HUES64 (cell line): ENCODE results near the gene MTAP.

Experiments used
- H3K27ac ChIP-seq: 2 replicates; pipeline ENCODE4 v1.7.0; 2013; ENCODE audit warnings: low read depth, low read length, inconsistent platforms
- H3K27me3 ChIP-seq: 2 replicates; pipeline ENCODE4 v1.6.1; 2013; ENCODE audit warnings: mild to moderate bottlenecking, low read length; ENCODE audit not compliant: insufficient read depth
- H3K36me3 ChIP-seq: 2 replicates; pipeline ENCODE4 v1.6.1; 2013; ENCODE audit warnings: mild to moderate bottlenecking, low read length; ENCODE audit not compliant: insufficient read depth
- H3K4me1 ChIP-seq: 2 replicates; pipeline ENCODE4 v1.6.1; 2013; ENCODE audit warnings: mild to moderate bottlenecking, low read length, moderate library complexity; ENCODE audit not compliant: insufficient read depth
- H3K4me3 ChIP-seq: 2 replicates; pipeline ENCODE4 v1.5.1; 2013; ENCODE audit warnings: mild to moderate bottlenecking, low read length, moderate library complexity
- H3K9ac ChIP-seq: 2 replicates; pipeline ENCODE4 v1.6.1; 2013; ENCODE audit warnings: mild to moderate bottlenecking, low read depth, low read length
- H3K9me3 ChIP-seq: 2 replicates; pipeline ENCODE4 v1.6.1; 2013; ENCODE audit warnings: low read depth, low read length; ENCODE audit not compliant: insufficient read depth
- WGBS: fragments of 150-250, 120-280 bp; methylation state at CpG from one replicate; pipeline ENCODE4 v1.1.7; 2013; ENCODE audit warnings: missing lambda C conversion rate; 5-methylcytosine and 5-hydroxymethylcytosine counted together

Gene MTAP

GRCh38 chr9:21853414-21853813, 51.0 kb downstream of the MTAP start:
- peaks cover 94% of the 10 kb centered on the region for H3K36me3 ChIP-seq
- H3K4me3 ChIP-seq = no peak overlapping the region
- H3K9ac ChIP-seq = no peak overlapping the region
- H3K9me3 ChIP-seq = peaks cover 4% of the 10 kb centered on the region; the same call in 1 of the 2 replicates
- WGBS = 100% methylated on average over 2 of the region's 2 CpGs
- H3K27me3 ChIP-seq = no peaks in the 10 kb centered on the region
- H3K27ac ChIP-seq = no peak overlapping the region
- no peaks in the 10 kb centered on the region for H3K4me1 ChIP-seq

DNA sequence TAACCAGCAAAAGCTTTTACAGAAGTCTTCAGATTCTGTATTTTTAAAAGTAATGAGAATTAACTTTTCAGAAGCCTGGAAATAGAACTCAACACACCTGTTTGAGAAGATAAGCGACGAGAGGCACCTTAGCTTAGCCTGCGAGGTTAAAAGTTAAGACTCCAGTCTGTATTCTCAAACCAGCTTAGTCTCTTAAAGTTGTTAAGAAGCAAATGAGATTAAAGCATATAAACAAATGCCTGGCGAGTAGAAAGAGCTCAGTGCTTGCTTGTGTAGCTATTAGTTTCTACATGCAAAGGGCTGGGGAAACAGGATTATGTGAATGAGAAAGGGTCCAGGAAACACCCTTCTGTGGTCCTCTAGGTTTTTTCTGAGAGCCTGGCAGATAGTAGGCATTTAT, 51.7 kb downstream of the MTAP start:
- no peaks in the 10 kb centered on the region for H3K4me1 ChIP-seq
- H3K27me3 ChIP-seq = no peaks in the 10 kb centered on the region
- peaks cover 96% of the 10 kb centered on the region for H3K36me3 ChIP-seq
- no peak overlapping the region for H3K4me3 ChIP-seq
- no peak overlapping the region for H3K27ac ChIP-seq
- H3K9me3 ChIP-seq = no peaks in the 10 kb centered on the region
- WGBS = 93% methylated on average over 4 of the region's 4 CpGs
- H3K9ac ChIP-seq = no peak overlapping the region

- H3K9ac ChIP-seq = no peak overlapping the region
- no peaks in the 10 kb centered on the region for H3K9me3 ChIP-seq
- WGBS = 97% methylated on average over 11 of the region's 11 CpGs
- no peak overlapping the region for H3K4me3 ChIP-seq
- H3K27ac ChIP-seq = no peak overlapping the region
- no peaks in the 10 kb centered on the region for H3K27me3 ChIP-seq
- H3K4me1 ChIP-seq = no peaks in the 10 kb centered on the region
- peaks cover 96% of the 10 kb centered on the region for H3K36me3 ChIP-seq
These were observed 52.2 kb downstream of the MTAP start for GRCh38 chr9:21854594-21854993.

DNA sequence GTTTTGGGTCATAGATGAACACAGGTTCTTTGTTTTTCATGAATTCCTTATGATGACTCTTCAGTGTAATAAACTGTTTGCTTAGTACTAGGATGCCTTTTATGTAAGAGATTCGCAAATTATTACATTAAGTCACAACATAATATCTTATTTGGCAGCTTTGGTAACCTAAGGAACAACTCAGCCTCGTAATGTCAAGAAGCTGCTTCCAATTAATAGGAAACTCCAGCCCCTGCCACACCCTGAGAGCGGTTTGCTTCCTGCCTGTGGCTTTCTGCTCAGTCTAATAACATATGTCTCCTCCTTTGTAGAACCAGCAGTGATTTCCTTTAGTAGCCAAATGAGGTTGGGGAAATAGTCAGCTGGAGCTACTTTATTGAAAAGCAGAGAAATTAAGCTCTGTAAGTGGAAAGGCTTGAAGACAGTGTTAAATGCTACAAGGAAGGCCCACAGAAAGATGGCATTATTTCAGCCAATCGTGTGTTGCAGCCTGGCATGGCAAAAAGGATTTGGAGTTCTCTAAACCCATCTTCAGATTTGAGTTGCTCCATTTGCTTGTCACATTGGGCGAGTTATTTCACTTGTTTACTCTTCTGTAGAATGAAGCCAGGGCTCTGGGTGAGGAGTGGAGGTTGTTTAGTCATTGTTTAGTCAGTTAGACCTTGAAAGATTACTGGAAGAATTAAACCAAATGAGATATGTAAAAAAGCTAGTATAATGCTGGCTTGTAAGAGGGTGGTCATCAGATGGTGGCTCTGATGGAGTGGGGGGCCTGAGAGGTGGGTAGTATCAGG, 54.1 kb downstream of the MTAP start:
- H3K36me3 ChIP-seq = peaks cover 99% of the 10 kb centered on the region

GRCh38 chr9:21862871-21863270, 60.4 kb downstream of the MTAP start:
- Histone ChIP-seq H3K36me3 (peaks cover 100% of the 10 kb centered on the region), H3K9ac (no peak overlapping the region), H3K4me3 (no peak overlapping the region), H3K27ac (no peak overlapping the region), H3K27me3 (no peaks in the 10 kb centered on the region), H3K4me1 (no peaks in the 10 kb centered on the region), H3K9me3 (no peaks in the 10 kb centered on the region)
- WGBS = 100% methylated on average over 1 of the region's 1 CpG

More for the DNA sequence above, 54.1 kb downstream of the MTAP start:
- H3K4me1 ChIP-seq = no peaks in the 10 kb centered on the region
- H3K9ac ChIP-seq = no peak overlapping the region
- no peak overlapping the region for H3K27ac ChIP-seq
- H3K9me3 ChIP-seq = no peaks in the 10 kb centered on the region
- H3K4me3 ChIP-seq = no peak overlapping the region
- 94% methylated on average over 5 of the region's 5 CpGs for WGBS
- no peaks in the 10 kb centered on the region for H3K27me3 ChIP-seq

DNA sequence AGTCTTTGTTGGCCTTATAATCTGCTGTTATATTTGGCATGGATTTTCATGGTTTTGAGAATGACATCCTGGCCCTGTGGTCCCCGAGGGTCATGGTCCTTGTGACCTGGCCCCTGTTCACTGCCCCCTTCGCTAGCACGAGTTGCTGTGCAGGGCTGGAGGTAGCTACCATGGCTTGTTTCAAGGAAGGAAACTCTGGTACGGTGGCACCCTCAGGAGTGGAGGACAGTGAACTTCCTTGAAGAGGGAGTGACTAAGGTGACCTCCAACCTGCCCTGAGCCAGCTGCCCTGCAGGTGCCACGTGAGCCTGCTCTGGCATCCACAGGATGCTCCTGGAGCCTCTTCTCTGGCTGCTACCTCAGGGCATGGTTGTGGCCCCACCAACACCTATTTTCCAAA, 62.1 kb downstream of the MTAP start:
- no peaks in the 10 kb centered on the region for H3K4me1 ChIP-seq
- no peak overlapping the region for H3K27ac ChIP-seq
- peaks cover 94% of the 10 kb centered on the region for H3K36me3 ChIP-seq
- no peaks in the 10 kb centered on the region for H3K9me3 ChIP-seq
- H3K4me3 ChIP-seq = no peak overlapping the region
- no peak overlapping the region for H3K9ac ChIP-seq
- H3K27me3 ChIP-seq = no peaks in the 10 kb centered on the region
- WGBS = 91% methylated on average over 5 of the region's 5 CpGs

GRCh38 chr9:21866302-21866701, 63.9 kb downstream of the MTAP start:
- no peak overlapping the region for H3K4me3 ChIP-seq
- H3K36me3 ChIP-seq = peaks cover 80% of the 10 kb centered on the region
- no peak overlapping the region for H3K27ac ChIP-seq
- no peak overlapping the region for H3K9ac ChIP-seq
- no peaks in the 10 kb centered on the region for H3K4me1 ChIP-seq
- WGBS = 100% methylated on average over 1 of the region's 1 CpG
- H3K27me3 ChIP-seq = no peaks in the 10 kb centered on the region
- no peaks in the 10 kb centered on the region for H3K9me3 ChIP-seq

- H3K27me3 ChIP-seq = no peaks in the 10 kb centered on the region
- no peak overlapping the region for H3K27ac ChIP-seq
- H3K4me3 ChIP-seq = no peak overlapping the region
- no peaks in the 10 kb centered on the region for H3K4me1 ChIP-seq
- 88% methylated on average over 1 of the region's 3 CpGs for WGBS
- peaks cover 32% of the 10 kb centered on the region for H3K36me3 ChIP-seq
- no peak overlapping the region for H3K9ac ChIP-seq
- H3K9me3 ChIP-seq = no peaks in the 10 kb centered on the region
These were observed 69.0 kb downstream of the MTAP start for GRCh38 chr9:21871256-21871975.

- WGBS = 83% methylated on average over 1 of the region's 1 CpG
- Histone ChIP-seq H3K36me3 (peaks cover 20% of the 10 kb centered on the region), H3K4me3 (no peak overlapping the region), H3K9ac (no peak overlapping the region), H3K9me3 (no peaks in the 10 kb centered on the region), H3K27me3 (no peaks in the 10 kb centered on the region), H3K27ac (no peak overlapping the region), H3K4me1 (no peaks in the 10 kb centered on the region)
These were observed 70.3 kb downstream of the MTAP start for GRCh38 chr9:21872696-21873095.

- WGBS = 93% methylated on average over 5 of the region's 6 CpGs
- Histone ChIP-seq H3K4me3 (no peak overlapping the region), H3K9ac (no peak overlapping the region), H3K4me1 (no peaks in the 10 kb centered on the region), H3K27ac (no peak overlapping the region), H3K9me3 (no peaks in the 10 kb centered on the region), H3K36me3 (peaks cover 12% of the 10 kb centered on the region; the same call in 1 of the 2 replicates), H3K27me3 (no peaks in the 10 kb centered on the region)
These were observed 71.2 kb downstream of the MTAP start for GRCh38 chr9:21873540-21874221.

- 99% methylated on average over 4 of the region's 4 CpGs for WGBS
- peaks cover 2% of the 10 kb centered on the region; the same call in 1 of the 2 replicates for H3K9me3 ChIP-seq
These were observed 73.5 kb downstream of the MTAP start for GRCh38 chr9:21875893-21876292.

More at GRCh38 chr9:21875893-21876292, 73.5 kb downstream of the MTAP start:
- H3K27ac ChIP-seq = no peak overlapping the region
- H3K36me3 ChIP-seq = peaks cover 13% of the 10 kb centered on the region; the same call in 1 of the 2 replicates
- no peaks in the 10 kb centered on the region; the same call in 1 of the 2 replicates for H3K4me1 ChIP-seq
- H3K4me3 ChIP-seq = no peak overlapping the region
- no peaks in the 10 kb centered on the region for H3K27me3 ChIP-seq
- no peak overlapping the region for H3K9ac ChIP-seq
